Osteocyte (in vitro differentiated cells): ENCODE data around the gene GATD1. TPM values are rescaled to one million over a fixed set of nuclear protein-coding genes. Genes with fewer than 3 reads are reported as not detected.

ENCODE experiments used
- DNase-seq: peaks from one replicate; pipeline ENCODE4 v3.0.0; 2021; ENCODE audit warnings: mixed read lengths; ENCODE audit not compliant: unreplicated experiment; ENCODE audit errors: extremely low spot score
- H3K27ac Mint-ChIP-seq: one replicate; pipeline ENCODE4 v1.8.0; 2021; ENCODE audit warnings: mild to moderate bottlenecking, mixed read lengths; ENCODE audit not compliant: unreplicated experiment
- H3K27me3 Mint-ChIP-seq: one replicate; pipeline ENCODE4 v1.8.0; 2021; ENCODE audit warnings: mixed read lengths; ENCODE audit not compliant: unreplicated experiment
- H3K36me3 Mint-ChIP-seq: one replicate; pipeline ENCODE4 v1.8.0; 2021; ENCODE audit warnings: mixed read lengths; ENCODE audit not compliant: unreplicated experiment
- H3K4me1 Mint-ChIP-seq: one replicate; pipeline ENCODE4 v1.8.0; 2021; ENCODE audit warnings: mixed read lengths; ENCODE audit not compliant: unreplicated experiment
- H3K4me3 Mint-ChIP-seq: one replicate; pipeline ENCODE4 v1.8.0; 2021; ENCODE audit warnings: mild to moderate bottlenecking, moderate library complexity, mixed read lengths; ENCODE audit not compliant: unreplicated experiment
- H3K9me3 Mint-ChIP-seq: one replicate; pipeline ENCODE4 v1.8.0; 2021; ENCODE audit warnings: mixed read lengths; ENCODE audit not compliant: unreplicated experiment
- CTCF ChIP-seq: fragments of 200-600 bp; sonication (generic); IDR thresholded peaks from 2 replicates; pipeline ENCODE4 v1.5.0; 2021; ENCODE audit warnings: antibody characterized with exemption, mild to moderate bottlenecking, moderate library complexity
- total RNA-seq: library from RNA; stranded (reverse); gene quantifications from 2 replicates; pipeline ENCODE4 v1.2.1, GENCODE V29; 2021

Gene GATD1
- total RNA-seq, 1 donor from 2014 or later: 79.1 TPM

DNA sequence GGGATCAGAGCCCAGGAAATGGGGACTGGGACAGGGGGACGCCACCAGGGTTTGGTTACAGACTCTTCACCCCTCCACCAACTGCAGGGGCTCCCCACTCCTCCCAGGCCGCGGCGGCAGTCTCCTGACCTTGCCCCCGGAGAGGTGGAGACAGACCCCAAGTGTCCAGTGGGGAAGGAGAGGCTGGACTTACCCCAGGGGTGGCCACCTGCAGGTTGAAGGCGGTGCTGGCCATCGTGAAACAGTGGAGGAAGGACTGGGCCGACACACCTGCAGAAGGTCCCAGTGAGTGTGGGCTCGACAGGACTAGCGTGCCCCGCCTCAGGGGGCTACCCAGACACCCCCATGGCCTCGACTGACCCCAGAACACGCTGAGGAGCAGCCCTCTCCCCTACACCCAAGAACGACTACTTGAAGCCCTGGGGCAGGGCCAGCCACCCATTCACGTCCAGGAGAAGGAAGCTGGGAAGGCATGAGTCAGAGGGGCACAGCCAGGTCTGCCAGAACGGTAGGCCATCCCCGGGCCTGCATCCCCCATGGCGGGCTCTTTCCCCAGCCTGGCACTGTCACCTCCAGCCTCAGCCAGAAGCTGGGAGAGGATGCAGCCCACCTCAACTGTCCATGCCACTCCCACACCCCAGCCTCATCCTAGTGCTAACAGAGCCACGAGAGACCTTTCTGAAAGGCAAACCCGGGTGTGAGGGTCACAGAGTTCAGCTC, 2.3 kb downstream of the GATD1 start:
- no peak for DNase-seq
- peaks cover 23% of the 10 kb centered on the region for H3K4me1 Mint-ChIP-seq
- no peaks in the 10 kb centered on the region for H3K27me3 Mint-ChIP-seq
- no peaks in the 10 kb centered on the region for H3K36me3 Mint-ChIP-seq
- peak overlapping the region; percentile 86 for H3K4me3 Mint-ChIP-seq
- H3K27ac Mint-ChIP-seq: peak overlapping the region; percentile 88
- no peak for TF ChIP-seq CTCF
- H3K9me3 Mint-ChIP-seq: no peaks in the 10 kb centered on the region

- Mint-ChIP-seq H3K27ac (no peak overlapping the region), H3K4me3 (no peak overlapping the region), H3K4me1 (peaks cover 23% of the 10 kb centered on the region), H3K27me3 (no peaks in the 10 kb centered on the region), H3K9me3 (no peaks in the 10 kb centered on the region), H3K36me3 (no peaks in the 10 kb centered on the region)
- no peak for TF ChIP-seq CTCF
- no peak for DNase-seq
Observed at GRCh38 chr11:773830-774229, 3.5 kb downstream of the GATD1 start.

DNA sequence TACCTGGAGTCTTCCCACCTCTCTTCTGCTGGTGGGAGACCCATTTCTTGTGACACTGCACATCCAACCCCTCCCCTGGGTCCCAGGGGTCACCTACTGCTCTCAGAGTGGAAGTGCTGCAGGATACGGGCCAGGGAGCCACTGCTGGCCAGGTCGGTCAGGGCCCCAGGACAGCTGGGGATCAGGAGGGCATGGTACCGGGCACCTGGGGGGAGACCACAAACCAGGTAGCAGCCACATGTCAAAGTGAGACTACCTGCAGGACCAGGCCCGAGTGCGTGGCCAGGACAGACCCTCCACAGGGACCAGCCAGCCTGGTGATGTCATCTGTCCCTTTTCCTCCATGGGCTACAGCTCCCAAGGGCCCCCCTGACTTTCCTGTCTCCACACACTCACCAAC, 3.9 kb downstream of the GATD1 start:
- H3K27ac Mint-ChIP-seq: no peak overlapping the region
- H3K27me3 Mint-ChIP-seq: no peaks in the 10 kb centered on the region
- no peaks in the 10 kb centered on the region for H3K9me3 Mint-ChIP-seq
- TF ChIP-seq CTCF: no peak
- no peaks in the 10 kb centered on the region for H3K36me3 Mint-ChIP-seq
- DNase-seq: no peak
- H3K4me1 Mint-ChIP-seq: peaks cover 23% of the 10 kb centered on the region
- no peak overlapping the region for H3K4me3 Mint-ChIP-seq

GRCh38 chr11:772429-773390, 4.6 kb downstream of the GATD1 start:
- Mint-ChIP-seq H3K4me1 (peaks cover 23% of the 10 kb centered on the region), H3K36me3 (no peaks in the 10 kb centered on the region), H3K27ac (no peak overlapping the region), H3K27me3 (no peaks in the 10 kb centered on the region), H3K4me3 (no peak overlapping the region), H3K9me3 (no peaks in the 10 kb centered on the region)
- peak; percentile 84 for DNase-seq
- TF ChIP-seq CTCF: no peak
